DOHH2 (cell line): ENCODE results near the gene MMP24OS.

Experiments
- EZH2phosphoT487 ChIP-seq: fragments of 200-600 bp; sonication (generic); IDR thresholded peaks from 2 replicates; pipeline ENCODE4 v1.6.1; 2017; ENCODE audit warnings: borderline replicate concordance, mild to moderate bottlenecking, antibody characterized with exemption, low read length, moderate library complexity, mixed read lengths
- TF ChIP-seq, protein P1 (sequence below): fragments of 200-600 bp; sonication (generic); IDR thresholded peaks from one replicate; pipeline ENCODE4 v1.5.1; 2014; ENCODE audit warnings: antibody characterized with exemption, mild to moderate bottlenecking, low read depth, low read length; ENCODE audit not compliant: poor library complexity, severe bottlenecking

DNA sequence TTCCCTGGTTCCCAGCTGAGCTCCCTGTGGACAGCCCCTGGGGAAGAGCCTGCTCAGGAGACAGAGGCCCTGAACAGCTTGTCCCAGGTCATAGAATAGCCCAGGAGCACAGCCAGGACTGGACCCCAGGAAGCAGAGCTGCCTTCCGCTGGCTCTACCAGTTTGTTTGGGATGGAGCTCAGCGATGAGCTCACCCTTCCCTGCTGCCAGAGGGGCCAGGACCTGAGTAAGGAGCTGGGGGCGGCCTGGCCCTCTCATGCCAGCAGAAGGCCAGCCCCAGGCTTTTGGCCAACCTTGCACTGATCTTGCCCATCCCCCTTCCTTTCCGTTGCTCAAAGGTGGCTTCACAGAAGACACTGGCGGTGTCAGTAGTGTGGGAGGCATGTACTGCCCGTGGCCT, 17.5 kb downstream of the MMP24OS start:
- TF ChIP-seq, protein P1, sequence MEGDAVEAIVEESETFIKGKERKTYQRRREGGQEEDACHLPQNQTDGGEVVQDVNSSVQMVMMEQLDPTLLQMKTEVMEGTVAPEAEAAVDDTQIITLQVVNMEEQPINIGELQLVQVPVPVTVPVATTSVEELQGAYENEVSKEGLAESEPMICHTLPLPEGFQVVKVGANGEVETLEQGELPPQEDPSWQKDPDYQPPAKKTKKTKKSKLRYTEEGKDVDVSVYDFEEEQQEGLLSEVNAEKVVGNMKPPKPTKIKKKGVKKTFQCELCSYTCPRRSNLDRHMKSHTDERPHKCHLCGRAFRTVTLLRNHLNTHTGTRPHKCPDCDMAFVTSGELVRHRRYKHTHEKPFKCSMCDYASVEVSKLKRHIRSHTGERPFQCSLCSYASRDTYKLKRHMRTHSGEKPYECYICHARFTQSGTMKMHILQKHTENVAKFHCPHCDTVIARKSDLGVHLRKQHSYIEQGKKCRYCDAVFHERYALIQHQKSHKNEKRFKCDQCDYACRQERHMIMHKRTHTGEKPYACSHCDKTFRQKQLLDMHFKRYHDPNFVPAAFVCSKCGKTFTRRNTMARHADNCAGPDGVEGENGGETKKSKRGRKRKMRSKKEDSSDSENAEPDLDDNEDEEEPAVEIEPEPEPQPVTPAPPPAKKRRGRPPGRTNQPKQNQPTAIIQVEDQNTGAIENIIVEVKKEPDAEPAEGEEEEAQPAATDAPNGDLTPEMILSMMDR, result no peak
- no peak for TF ChIP-seq EZH2phosphoT487
